ENCODE results near the gene RDX. TPM values are rescaled to one million over a fixed set of nuclear protein-coding genes. Genes with fewer than 3 reads are reported as not detected.

The RDX gene
- total and polyA plus RNA-seq, 2 experiments from 2014 or later: 45.2 to 226 TPM

GRCh38 chr11:110200241-110200640, 96.2 kb downstream of the RDX start (continued):
- no peak for TF ChIP-seq ZNF462 (CRISPR knock-in tag; IDR thresholded peaks at IDR 0.05)
- TF ChIP-seq ZNF114 (CRISPR knock-in tag; IDR thresholded peaks at IDR 0.05): no peak
- TF ChIP-seq EZH2 (IDR thresholded peaks at IDR 0.05; ENCODE audit: low read depth, unreplicated experiment): no peak
- TF ChIP-seq ZNF331 (CRISPR knock-in tag; IDR thresholded peaks at IDR 0.05; ENCODE audit: low read depth): no peak

GRCh38 chr11:110199184-110199981, 97.0 kb downstream of the RDX start:
- Mint-ChIP-seq H3K4me3 (no peak overlapping the region), H3K9me3 (no peaks in the 10 kb centered on the region), H3K36me3 (ENCODE audit: low read depth) (no peaks in the 10 kb centered on the region), H3K4me1 (peaks cover 14% of the 10 kb centered on the region), H3K27ac (no peak overlapping the region), H3K27me3 (ENCODE audit: insufficient read depth, low read depth, poor library complexity) (no peaks in the 10 kb centered on the region)
- Histone ChIP-seq H3K4me1 (ENCODE audit: insufficient read depth) (peaks cover 12% of the 10 kb centered on the region), H3K27ac (ENCODE audit: low read depth) (no peak overlapping the region), H3K36me3 (ENCODE audit: insufficient read depth) (no peaks in the 10 kb centered on the region), H3K4me3 (no peak overlapping the region), H3K27me3 (ENCODE audit: insufficient read depth) (no peaks in the 10 kb centered on the region), H2AFZ (no peak overlapping the region), H3K9me2 (ENCODE audit: insufficient read depth) (no peaks in the 10 kb centered on the region), H3K4me2 (peak overlapping the region; percentile 13; the same call in 1 of the 2 replicates), H4K20me1 (replicated peaks; ENCODE audit: insufficient read depth) (no peaks in the 10 kb centered on the region), H3F3A (replicated peaks; ENCODE audit: low read depth) (no peaks in the 10 kb centered on the region), H3K79me2 (replicated peaks; ENCODE audit: insufficient read depth) (no peaks in the 10 kb centered on the region)
- DNase-seq (ENCODE audit: low spot score): no peak
- no peak; the same call in 2 of the 3 replicates for ATAC-seq
- no peak for TF ChIP-seq EZH2 (IDR thresholded peaks at IDR 0.05; ENCODE audit: low read depth, unreplicated experiment)
- TF ChIP-seq ZNF114 (CRISPR knock-in tag; IDR thresholded peaks at IDR 0.05): no peak
- no peak for TF ChIP-seq CTCF (conservative IDR thresholded peaks at IDR 0.05; ENCODE audit: low read depth in 2 of 2)
- no peak for TF ChIP-seq ZNF331 (CRISPR knock-in tag; IDR thresholded peaks at IDR 0.05; ENCODE audit: low read depth)
- TF ChIP-seq JUNB (IDR thresholded peaks at IDR 0.05; ENCODE audit: unreplicated experiment): no peak
- no peak for TF ChIP-seq NANOG (IDR thresholded peaks at IDR 0.05; ENCODE audit: borderline replicate concordance)
- TF ChIP-seq REST (IDR thresholded peaks at IDR 0.05; ENCODE audit: unreplicated experiment): no peak
- TF ChIP-seq CREB1 (CRISPR knock-in tag; IDR thresholded peaks at IDR 0.05; ENCODE audit: low read depth): no peak

Data from GM23338 (cell line).